ENCODE measurements around the gene NEB. TPM values are rescaled to one million over a fixed set of nuclear protein-coding genes. Genes with fewer than 3 reads are reported as not detected.

Gene NEB
- total and polyA plus RNA-seq, 2 of the 4 experiments (the other 2 are of a cell fraction), result under 0.01 TPM; not detected in 1

DNA sequence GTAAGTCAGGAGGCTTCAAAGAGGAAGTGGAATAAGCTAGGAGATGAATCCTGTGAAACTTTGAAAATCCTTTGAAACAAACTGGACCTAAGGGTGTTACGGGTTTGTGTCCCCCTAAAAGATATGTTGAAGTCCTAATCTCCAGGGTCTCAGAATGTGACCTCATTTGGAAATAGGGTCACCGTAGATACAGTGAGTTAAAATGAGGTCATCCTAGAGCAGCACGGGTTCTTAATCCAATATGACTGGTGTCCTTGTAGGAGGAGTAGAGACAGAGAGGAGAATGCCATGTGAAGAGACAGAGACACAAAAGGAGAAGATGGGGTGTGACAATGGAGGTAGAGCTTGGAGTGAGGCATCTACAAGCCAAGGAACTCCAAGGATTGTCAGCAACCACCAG lies 26.9 kb upstream of the NEB start:
- ChIA-PET POLR2A (ENCODE audit: unreplicated experiment) (no interaction called here), CTCF (no interaction called here)
- H2BK120ac ChIP-seq (ENCODE audit: low read depth, low read length), result no peak overlapping the region
- H3K27me3 ChIP-seq (ENCODE audit: control insufficient read depth, insufficient read depth, low read length), result no peaks in the 10 kb centered on the region; the same call in 1 of the 2 replicates
- TF ChIP-seq ELK1 (IDR thresholded peaks at IDR 0.05; ENCODE audit: borderline replicate concordance, low read depth, low read length), result no peak
- TF ChIP-seq POLR2A (IDR thresholded peaks at IDR 0.05; ENCODE audit: low read depth, low read length), result no peak
- no peak for TF ChIP-seq CHD1 (IDR thresholded peaks at IDR 0.05; ENCODE audit: low read depth, low read length)
- no peak for TF ChIP-seq MAZ (IDR thresholded peaks at IDR 0.05; ENCODE audit: borderline replicate concordance, low read depth, low read length)
- H3K9me1 ChIP-seq (ENCODE audit: insufficient read depth, low read length), result no peaks in the 10 kb centered on the region
- H3K56ac ChIP-seq (ENCODE audit: extremely low read depth, insufficient read depth, low read length), result no peak overlapping the region
- no peak overlapping the region for H2AFZ ChIP-seq (replicated peaks; ENCODE audit: low read length, poor library complexity)
- H2AK9ac ChIP-seq (replicated peaks; ENCODE audit: low read depth, low read length, poor library complexity), result no peak overlapping the region
- no peaks in the 10 kb centered on the region for H3K9me3 ChIP-seq (ENCODE audit: control insufficient read depth, insufficient read depth, low read length)
- no peak overlapping the region for H3K23ac ChIP-seq (ENCODE audit: low read depth, low read length)
- no peak overlapping the region for H3K27ac ChIP-seq (ENCODE audit: insufficient read depth, low read length)
- no peak overlapping the region for H3K18ac ChIP-seq (ENCODE audit: low read depth, low read length)
- no peak overlapping the region for H3K4me3 ChIP-seq (ENCODE audit: insufficient read depth, low read depth, low read length)
- no peak overlapping the region for H2BK5ac ChIP-seq (ENCODE audit: low read depth, low read length, poor library complexity, severe bottlenecking)
- H3K4me1 ChIP-seq (ENCODE audit: control insufficient read depth, insufficient read depth, low read length), result no peaks in the 10 kb centered on the region
- H3K9ac ChIP-seq (ENCODE audit: low read depth, low read length), result no peak overlapping the region
- intact Hi-C loops (cut with micrococcal nuclease) (no loop called here), dilution Hi-C loops (cut with HindIII; ENCODE audit: low sequenced_read_pairs, unreplicated experiment) (no loop called here), in situ Hi-C loops (cut with MboI; ENCODE audit: low sequenced_read_pairs) (no loop called here)
- WGBS, 2 experiments (ENCODE audit: extremely low coverage in 2 of 2, insufficient read length in 1 of 2), result no CpG with 5 or more reads among the region's 3 CpGs
- H3K4ac ChIP-seq (ENCODE audit: low read depth, low read length), result no peak overlapping the region
- H2BK20ac ChIP-seq (ENCODE audit: low read depth, low read length), result no peak overlapping the region
- no peak overlapping the region for H4K8ac ChIP-seq (ENCODE audit: low read depth in 2 of 2, low read length in 2 of 2)
- H3K79me1 ChIP-seq (ENCODE audit: low read depth in 1 of 2, low read length in 2 of 2), result no peaks in the 10 kb centered on the region
- H2BK15ac ChIP-seq (ENCODE audit: low read depth, low read length), result no peak overlapping the region
- no peaks in the 10 kb centered on the region for H4K20me1 ChIP-seq (ENCODE audit: insufficient read depth, low read length)
- H2AK5ac ChIP-seq (ENCODE audit: low read depth, low read length), result no peak overlapping the region
- no TSS peak for BruUV-seq (replicated peaks)
- no peak overlapping the region for H4K91ac ChIP-seq (ENCODE audit: insufficient read depth, low read depth, low read length)
- no peak overlapping the region for H3K4me2 ChIP-seq (ENCODE audit: low read depth, low read length)
- no peak overlapping the region for H4K5ac ChIP-seq (ENCODE audit: low read depth, low read length)
- ATAC-seq (ENCODE audit: low read depth), result no peak
- H3K36me3 ChIP-seq (ENCODE audit: control insufficient read depth, insufficient read depth, low read length), result no peaks in the 10 kb centered on the region
- no peak overlapping the region for H3K14ac ChIP-seq (replicated peaks; ENCODE audit: low read depth, low read length)
- DNase-seq, result no peak

All from IMR-90 (cell line).